Thoracic aorta (tissue), 2 donors: ENCODE results near the gene STAB2. TPM values are rescaled to one million over a fixed set of nuclear protein-coding genes. Genes with fewer than 3 reads are reported as not detected.

Experiments
- ATAC-seq: fragments of 150-250 bp; one replicate; pipeline ENCODE4 v1.8.0; 2017; ENCODE audit warnings: low read depth; ENCODE audit not compliant: insufficient number of reproducible peaks, low FRiP score
- DNase-seq: peaks from one replicate; pipeline ENCODE4 v3.0.0-alpha.2; 2020; ENCODE audit warnings: low spot score
- H3K27ac ChIP-seq, 2 donors: fragments of 200-600 bp; sonication (generic); 1 replicate in 1 of 2; 2 replicates in 1 of 2; pipeline ENCODE4 v1.5.1; 2016; ENCODE audit warnings: mild to moderate bottlenecking in 2 of 2, moderate library complexity in 2 of 2
- H3K27me3 ChIP-seq: fragments of 200-600 bp; sonication (generic); replicated peaks from 2 replicates; pipeline ENCODE4 v1.6.0; 2016; ENCODE audit warnings: mild to moderate bottlenecking; ENCODE audit not compliant: insufficient read depth
- H3K36me3 ChIP-seq: fragments of 200-600 bp; sonication (generic); one replicate; pipeline ENCODE4 v1.5.1; 2016
- H3K4me1 ChIP-seq, 2 donors: fragments of 200-600 bp; sonication (generic); 1 replicate in 1 of 2; 2 replicates in 1 of 2; pipeline versions ENCODE4 v1.5.1 to v1.6.0; 2016; ENCODE audit warnings: low read depth in 2 of 2, mild to moderate bottlenecking in 1 of 2; ENCODE audit not compliant: control insufficient read depth in 1 of 2
- H3K4me3 ChIP-seq: fragments of 200-600 bp; sonication (generic); 2 replicates; pipeline ENCODE4 v1.5.1; 2016; ENCODE audit warnings: mild to moderate bottlenecking
- H3K9me3 ChIP-seq: fragments of 200-600 bp; sonication (generic); 2 replicates; pipeline ENCODE4 v1.5.1; 2016
- CTCF ChIP-seq: fragments of 200-600 bp; sonication (generic); IDR thresholded peaks from one replicate; pipeline ENCODE4 v1.5.1; 2019; ENCODE audit warnings: antibody characterized with exemption
- total RNA-seq, 2 donors: library from RNA; depleted of rRNA; stranded (reverse); fragments of >200 nt; gene quantifications; one replicate each; pipeline versions ENCODE4 v1.1.0 to v1.2.3, GENCODE V29; 2016

Gene STAB2
- total RNA-seq, 2 donors from 2014 or later, result not detected

- ATAC-seq (no peak), DNase-seq (no peak)
- Histone ChIP-seq H3K36me3 (no peaks in the 10 kb centered on the region), H3K27ac (no peak overlapping the region), H3K9me3 (no peaks in the 10 kb centered on the region), H3K4me3 (no peak overlapping the region), H3K4me1 (peaks cover 9 to 13% of the 10 kb centered on the region in 2 donors), H3K27me3 (no peaks in the 10 kb centered on the region)
- TF ChIP-seq CTCF, result no peak
Observed at GRCh38 chr12:103691063-103691462, 104.0 kb downstream of the STAB2 start.

- Histone ChIP-seq H3K4me1 (peaks cover 9 to 13% of the 10 kb centered on the region in 2 donors), H3K9me3 (no peaks in the 10 kb centered on the region), H3K36me3 (no peaks in the 10 kb centered on the region), H3K27ac (no peak overlapping the region), H3K4me3 (no peak overlapping the region), H3K27me3 (no peaks in the 10 kb centered on the region)
- TF ChIP-seq CTCF, result no peak
- ATAC-seq (no peak), DNase-seq (no peak)
Observed at GRCh38 chr12:103696101-103696500, 109.0 kb downstream of the STAB2 start.

- no peaks in the 10 kb centered on the region for H3K27me3 ChIP-seq
- TF ChIP-seq CTCF, result no peak
- peaks cover 9 to 13% of the 10 kb centered on the region in 2 donors for H3K4me1 ChIP-seq
- ATAC-seq, result no peak
- DNase-seq, result no peak
- no peak overlapping the region for H3K4me3 ChIP-seq
- no peaks in the 10 kb centered on the region for H3K9me3 ChIP-seq
- H3K36me3 ChIP-seq, result no peaks in the 10 kb centered on the region
- no peak overlapping the region for H3K27ac ChIP-seq
Observed at GRCh38 chr12:103697971-103698751, 111.1 kb downstream of the STAB2 start.

GRCh38 chr12:103698752-103699560, 111.9 kb downstream of the STAB2 start:
- Histone ChIP-seq H3K4me1 (peaks cover 9 to 13% of the 10 kb centered on the region in 2 donors), H3K9me3 (no peaks in the 10 kb centered on the region), H3K27ac (no peak overlapping the region), H3K4me3 (no peak overlapping the region), H3K36me3 (no peaks in the 10 kb centered on the region), H3K27me3 (no peaks in the 10 kb centered on the region)
- ATAC-seq (no peak), DNase-seq (no peak)
- no peak for TF ChIP-seq CTCF

GRCh38 chr12:103705098-103705497, 118.0 kb downstream of the STAB2 start:
- no peak overlapping the region for H3K4me3 ChIP-seq

More at GRCh38 chr12:103705098-103705497, 118.0 kb downstream of the STAB2 start:
- H3K27me3 ChIP-seq, result no peaks in the 10 kb centered on the region
- no peaks in the 10 kb centered on the region for H3K36me3 ChIP-seq
- H3K4me1 ChIP-seq, result no peaks in the 10 kb centered on the region
- no peak overlapping the region for H3K27ac ChIP-seq
- H3K9me3 ChIP-seq, result no peaks in the 10 kb centered on the region
- ATAC-seq, result no peak
- TF ChIP-seq CTCF, result no peak
- DNase-seq, result no peak
